GM19238 (cell line): Measurements from ENCODE around the gene SLC32A1.

ENCODE experiments used
- DNase-seq: peaks from one replicate; pipeline ENCODE4 v3.0.0; 2011; ENCODE audit warnings: low spot score; ENCODE audit not compliant: insufficient read length

SLC32A1 gene

GRCh38 chr20:38725148-38725901 is 1.0 kb downstream of the SLC32A1 start:
- no peak for DNase-seq

DNA sequence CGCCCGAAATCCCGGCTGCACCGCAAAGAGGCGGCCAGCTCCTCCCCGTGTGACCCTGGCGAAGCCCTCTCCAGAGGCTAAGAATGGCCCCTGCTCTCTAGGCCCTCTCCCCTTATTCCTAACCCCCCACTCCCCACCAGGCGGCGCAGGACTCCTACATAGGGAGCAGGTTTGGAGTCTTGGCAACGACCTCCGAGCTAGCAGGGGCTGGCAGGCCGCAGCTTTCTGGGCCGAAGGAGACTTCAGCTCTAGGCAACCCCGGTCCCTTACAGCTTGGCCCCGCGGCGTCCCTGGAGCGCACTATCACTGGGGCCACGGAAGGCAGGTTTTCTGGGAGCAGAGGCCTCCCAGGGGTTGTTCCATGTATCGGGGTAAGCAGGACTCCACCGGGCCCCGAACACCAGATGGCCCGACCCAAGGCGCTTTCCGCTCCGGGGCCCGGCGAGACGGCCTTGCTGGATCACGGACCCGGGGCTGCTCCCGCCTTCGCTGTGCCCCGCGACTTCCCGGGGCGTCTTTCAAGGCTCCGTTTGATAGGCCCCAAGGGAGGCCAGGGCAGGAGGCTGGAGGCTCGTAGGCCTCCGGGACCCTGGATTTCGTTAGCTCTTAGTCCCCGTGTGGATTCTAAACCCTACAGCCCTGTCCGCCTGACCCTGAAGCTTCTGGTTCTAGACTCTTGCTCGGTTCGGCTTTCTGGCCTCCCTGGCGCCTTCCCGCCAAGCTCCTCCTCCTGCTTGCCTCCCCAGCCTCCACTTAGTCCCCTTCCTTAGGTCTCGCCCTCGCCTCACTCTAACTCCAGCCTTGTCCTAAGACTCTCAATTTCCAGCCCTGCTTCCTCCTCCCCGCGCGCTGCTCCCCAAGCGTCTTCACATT is 1.9 kb downstream of the SLC32A1 start:
- no peak for DNase-seq

DNA sequence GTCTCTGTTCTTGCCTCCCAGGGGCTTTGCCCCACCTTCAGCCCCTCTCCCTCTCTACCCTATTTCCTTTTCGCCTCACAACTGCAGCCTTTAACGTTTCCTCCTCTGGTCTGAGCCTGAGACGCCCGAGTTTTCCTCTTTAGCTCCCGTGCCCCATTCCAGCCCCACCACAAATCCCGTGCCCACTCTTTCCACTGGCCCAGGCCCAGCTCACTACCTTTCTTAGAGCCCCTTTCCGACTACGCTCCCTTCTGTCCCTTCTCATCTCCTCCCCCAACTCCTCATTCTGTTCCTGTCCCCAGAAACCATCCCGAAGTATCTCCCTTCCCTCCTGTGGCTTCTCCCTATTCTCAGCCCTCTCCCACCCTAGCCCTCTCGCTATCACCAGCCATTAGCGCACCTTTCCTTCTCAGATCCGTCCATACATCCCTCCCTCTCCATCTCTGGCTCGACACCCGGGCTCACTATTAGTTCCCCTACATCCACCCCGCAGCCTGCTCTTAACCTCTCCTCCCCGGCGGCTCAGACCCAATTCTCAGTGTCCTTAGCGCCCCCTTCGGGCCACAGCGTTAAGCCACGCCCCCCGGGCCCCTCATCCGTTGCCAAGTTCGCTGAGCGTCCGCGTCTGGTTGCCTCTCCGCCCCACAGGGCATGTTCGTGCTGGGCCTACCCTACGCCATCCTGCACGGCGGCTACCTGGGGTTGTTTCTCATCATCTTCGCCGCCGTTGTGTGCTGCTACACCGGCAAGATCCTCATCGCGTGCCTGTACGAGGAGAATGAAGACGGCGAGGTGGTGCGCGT is 2.7 kb downstream of the SLC32A1 start:
- no peak for DNase-seq

DNA sequence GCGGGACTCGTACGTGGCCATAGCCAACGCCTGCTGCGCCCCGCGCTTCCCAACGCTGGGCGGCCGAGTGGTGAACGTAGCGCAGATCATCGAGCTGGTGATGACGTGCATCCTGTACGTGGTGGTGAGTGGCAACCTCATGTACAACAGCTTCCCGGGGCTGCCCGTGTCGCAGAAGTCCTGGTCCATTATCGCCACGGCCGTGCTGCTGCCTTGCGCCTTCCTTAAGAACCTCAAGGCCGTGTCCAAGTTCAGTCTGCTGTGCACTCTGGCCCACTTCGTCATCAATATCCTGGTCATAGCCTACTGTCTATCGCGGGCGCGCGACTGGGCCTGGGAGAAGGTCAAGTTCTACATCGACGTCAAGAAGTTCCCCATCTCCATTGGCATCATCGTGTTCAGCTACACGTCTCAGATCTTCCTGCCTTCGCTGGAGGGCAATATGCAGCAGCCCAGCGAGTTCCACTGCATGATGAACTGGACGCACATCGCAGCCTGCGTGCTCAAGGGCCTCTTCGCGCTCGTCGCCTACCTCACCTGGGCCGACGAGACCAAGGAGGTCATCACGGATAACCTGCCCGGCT is 3.4 kb downstream of the SLC32A1 start:
- DNase-seq, result no peak

- no peak for DNase-seq
Measured at GRCh38 chr20:38728191-38728781, 4.0 kb downstream of the SLC32A1 start.

GRCh38 chr20:38728911-38729642 is 4.8 kb downstream of the SLC32A1 start:
- DNase-seq, result no peak

DNA sequence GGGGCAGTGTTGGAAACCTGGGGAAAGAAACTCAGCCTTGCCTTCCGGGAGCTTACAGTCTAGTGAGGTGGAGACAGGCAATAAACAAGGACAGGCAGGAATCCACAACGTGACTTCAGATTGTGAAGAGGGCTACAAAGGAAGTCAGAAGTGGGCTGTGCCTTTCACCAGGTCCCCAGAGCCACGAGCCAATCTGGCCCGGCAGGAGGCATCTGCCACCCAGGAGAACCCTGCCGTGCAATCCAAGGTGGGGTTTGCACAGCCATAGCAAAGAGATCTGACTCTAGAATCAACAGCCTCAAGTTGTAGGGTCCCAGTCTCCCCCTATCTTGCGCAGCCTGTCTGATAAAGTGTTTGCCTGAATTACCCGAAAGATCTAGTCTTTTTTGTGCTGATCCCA is 5.5 kb downstream of the SLC32A1 start:
- no peak for DNase-seq

- DNase-seq, result no peak
Measured at GRCh38 chr20:38730167-38730988, 6.1 kb downstream of the SLC32A1 start.

- peak; percentile 65 for DNase-seq
Measured at GRCh38 chr20:38730989-38731737, 6.9 kb downstream of the SLC32A1 start.

GRCh38 chr20:38731738-38732113 is 7.4 kb downstream of the SLC32A1 start:
- no peak for DNase-seq

DNA sequence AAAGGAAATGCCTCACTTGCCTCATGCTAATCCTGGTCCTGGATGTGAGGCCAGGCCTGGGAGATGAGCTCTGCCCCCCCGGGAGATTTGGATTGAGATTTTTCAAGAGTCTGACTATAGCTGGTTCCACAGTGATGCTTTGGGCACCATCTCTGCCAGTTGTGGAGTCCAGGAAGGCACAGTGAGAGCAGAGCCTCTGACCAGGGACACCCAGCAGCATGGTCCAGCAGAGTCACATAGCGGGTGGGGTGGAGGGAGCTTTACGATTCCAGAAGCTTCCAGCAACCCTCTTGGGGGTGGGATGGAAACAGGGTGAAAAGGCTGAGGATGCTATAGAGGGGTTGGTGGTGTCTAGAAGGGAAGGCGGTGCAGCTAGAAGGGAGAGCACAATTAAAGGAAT is 8.7 kb downstream of the SLC32A1 start:
- no peak for DNase-seq

GRCh38 chr20:38735172-38735571 is 10.9 kb downstream of the SLC32A1 start:
- no peak for DNase-seq

GRCh38 chr20:38737887-38738286 is 13.6 kb downstream of the SLC32A1 start:
- DNase-seq, result no peak

- no peak for DNase-seq
Measured at GRCh38 chr20:38745757-38746156, 21.5 kb downstream of the SLC32A1 start.

DNA sequence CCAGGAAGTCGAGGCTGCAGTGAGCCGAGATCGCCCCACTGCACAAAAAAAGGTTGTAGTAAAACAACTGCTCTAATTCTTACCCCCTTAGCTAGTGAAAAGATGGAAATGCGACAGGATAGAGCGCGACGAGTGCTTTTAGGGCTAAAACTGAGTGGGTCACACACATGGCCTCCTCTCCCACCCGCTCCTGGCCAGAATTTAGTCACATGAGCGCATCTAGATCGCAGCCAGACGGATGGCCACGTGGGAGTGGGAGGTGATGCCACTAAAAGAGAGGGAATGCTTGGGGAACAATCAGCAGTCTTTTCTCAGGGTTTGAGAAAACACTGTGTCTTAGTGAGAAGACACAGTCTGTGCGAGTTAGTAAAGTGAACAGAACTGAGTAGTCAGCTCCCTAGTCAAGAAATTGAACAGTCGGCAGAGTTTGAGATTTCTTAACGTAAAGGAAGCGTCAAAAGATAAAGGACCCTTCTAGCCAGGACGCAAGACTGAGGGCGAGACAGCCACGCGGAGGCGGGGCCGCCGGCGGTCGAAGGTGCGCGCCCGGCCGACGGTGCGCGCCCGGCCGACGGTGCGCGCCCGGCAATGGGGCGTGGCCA is 23.3 kb downstream of the SLC32A1 start:
- DNase-seq, result no peak

DNA sequence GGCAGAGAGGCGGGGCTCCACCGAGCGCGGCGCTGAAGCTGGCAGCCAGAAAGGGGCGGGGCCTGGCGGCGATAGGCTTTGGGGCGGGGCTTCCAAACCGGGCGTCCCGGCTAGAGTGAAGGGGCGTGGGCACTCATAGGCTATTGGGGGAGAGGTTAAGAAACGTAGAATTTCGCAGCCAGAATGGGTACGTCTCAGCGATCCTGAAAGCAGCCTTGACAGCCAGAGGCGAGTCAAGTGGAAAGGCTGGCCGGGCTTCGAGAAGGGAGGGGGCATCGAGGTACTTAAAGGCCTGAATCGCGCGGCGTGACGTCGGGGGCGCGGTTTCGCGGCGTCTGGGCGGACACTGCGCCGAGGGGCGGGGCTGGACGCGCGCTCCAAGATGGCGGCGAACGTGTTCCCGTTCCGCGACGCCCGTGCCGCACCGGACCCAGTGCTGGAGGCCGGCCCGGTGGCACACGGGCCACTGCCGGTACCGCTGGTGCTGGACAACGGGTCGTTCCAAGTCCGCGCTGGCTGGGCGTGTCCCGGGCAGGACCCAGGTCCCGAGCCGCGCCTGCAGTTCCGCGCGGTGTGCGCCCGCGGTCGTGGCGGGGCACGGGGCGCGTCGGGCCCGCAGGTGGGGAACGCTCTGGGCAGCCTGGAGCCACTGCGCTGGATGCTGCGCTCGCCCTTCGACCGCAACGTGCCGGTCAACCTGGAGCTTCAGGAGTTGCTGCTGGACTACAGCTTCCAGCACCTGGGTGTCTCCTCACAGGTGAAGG is 24.0 kb downstream of the SLC32A1 start, which contains the start of gene ACTR5:
TSS of gene ACTR5 (plus strand) at position 364 of the 764 bp plus-strand sequence. CDS start at position 383, 19 bp downstream.
- peak; percentile 95 for DNase-seq

GRCh38 chr20:38748861-38749149 is 24.5 kb downstream of the SLC32A1 start:
- DNase-seq, result no peak
